Neural crest cell (in vitro differentiated cells): ENCODE measurements around the gene WDR20. TPM values are rescaled to one million over a fixed set of nuclear protein-coding genes. Genes with fewer than 3 reads are reported as not detected.

Experiments used
- DNase-seq: peaks from one replicate; pipeline ENCODE4 v3.0.0; 2021; ENCODE audit warnings: low read depth, mixed read lengths, low spot score
- H3K27ac Mint-ChIP-seq: one replicate; pipeline ENCODE4 v1.8.0; 2021; ENCODE audit warnings: mild to moderate bottlenecking, mixed read lengths; ENCODE audit not compliant: unreplicated experiment
- H3K27me3 Mint-ChIP-seq: 2 replicates; pipeline ENCODE4 v1.8.0; 2021; ENCODE audit warnings: low read depth, mild to moderate bottlenecking, mixed read lengths
- H3K36me3 Mint-ChIP-seq: 2 replicates; pipeline ENCODE4 v1.8.0; 2021; ENCODE audit warnings: low read depth, mild to moderate bottlenecking, mixed read lengths
- H3K4me1 Mint-ChIP-seq: 2 replicates; pipeline ENCODE4 v1.8.0; 2021; ENCODE audit warnings: mixed read lengths
- H3K4me3 Mint-ChIP-seq: one replicate; pipeline ENCODE4 v1.8.0; 2021; ENCODE audit warnings: mild to moderate bottlenecking, mixed read lengths
- H3K9me3 Mint-ChIP-seq: 2 replicates; pipeline ENCODE4 v1.8.0; 2021; ENCODE audit warnings: mixed read lengths
- CTCF ChIP-seq: fragments of 200-600 bp; sonication (generic); conservative IDR thresholded peaks from 2 replicates; pipeline ENCODE4 v1.5.0; 2021; ENCODE audit warnings: antibody characterized with exemption, mild to moderate bottlenecking
- total RNA-seq: library from RNA; stranded (reverse); gene quantifications from 2 replicates; pipeline ENCODE4 v1.2.1, GENCODE V29; 2021

The WDR20 gene
- total RNA-seq, 1 donor from 2014 or later: 30.2 TPM

GRCh38 chr14:102212356-102212755 lies 72.7 kb downstream of the WDR20 start:
- no peak for DNase-seq

GRCh38 chr14:102212845-102213244 lies 73.1 kb downstream of the WDR20 start:
- Mint-ChIP-seq H3K36me3 (no peaks in the 10 kb centered on the region), H3K4me3 (no peak overlapping the region), H3K27ac (no peak overlapping the region), H3K9me3 (no peaks in the 10 kb centered on the region), H3K4me1 (peaks cover 25% of the 10 kb centered on the region), H3K27me3 (no peaks in the 10 kb centered on the region)
- DNase-seq: no peak
- TF ChIP-seq CTCF: no peak

More at GRCh38 chr14:102212356-102212755, 72.7 kb downstream of the WDR20 start:
- peaks cover 20% of the 10 kb centered on the region for H3K4me1 Mint-ChIP-seq
- no peaks in the 10 kb centered on the region for H3K27me3 Mint-ChIP-seq
- no peaks in the 10 kb centered on the region for H3K9me3 Mint-ChIP-seq
- H3K36me3 Mint-ChIP-seq: no peaks in the 10 kb centered on the region
- H3K27ac Mint-ChIP-seq: no peak overlapping the region
- H3K4me3 Mint-ChIP-seq: no peak overlapping the region
- TF ChIP-seq CTCF: no peak

GRCh38 chr14:102213470-102213869 lies 73.8 kb downstream of the WDR20 start:
- TF ChIP-seq CTCF: no peak
- Mint-ChIP-seq H3K27ac (peak overlapping the region; percentile 43), H3K4me3 (no peak overlapping the region), H3K9me3 (no peaks in the 10 kb centered on the region), H3K36me3 (no peaks in the 10 kb centered on the region), H3K4me1 (peaks cover 29% of the 10 kb centered on the region), H3K27me3 (no peaks in the 10 kb centered on the region)
- DNase-seq: no peak

GRCh38 chr14:102213984-102214658 lies 74.4 kb downstream of the WDR20 start:
- peak overlapping the region; percentile 43 for H3K27ac Mint-ChIP-seq
- no peaks in the 10 kb centered on the region for H3K27me3 Mint-ChIP-seq
- no peak overlapping the region for H3K4me3 Mint-ChIP-seq
- H3K4me1 Mint-ChIP-seq: peaks cover 29% of the 10 kb centered on the region
- DNase-seq: no peak
- H3K36me3 Mint-ChIP-seq: no peaks in the 10 kb centered on the region
- no peaks in the 10 kb centered on the region for H3K9me3 Mint-ChIP-seq
- TF ChIP-seq CTCF: peak; percentile 50

GRCh38 chr14:102215071-102215470 lies 75.4 kb downstream of the WDR20 start:
- no peak for TF ChIP-seq CTCF
- peaks cover 29% of the 10 kb centered on the region for H3K4me1 Mint-ChIP-seq
- H3K9me3 Mint-ChIP-seq: no peaks in the 10 kb centered on the region
- H3K27ac Mint-ChIP-seq: peak overlapping the region; percentile 97
- no peak overlapping the region for H3K4me3 Mint-ChIP-seq
- H3K36me3 Mint-ChIP-seq: no peaks in the 10 kb centered on the region
- H3K27me3 Mint-ChIP-seq: no peaks in the 10 kb centered on the region
- peak; percentile 20 for DNase-seq
